ENCODE results near the gene CIB4.

The CIB4 gene

DNA sequence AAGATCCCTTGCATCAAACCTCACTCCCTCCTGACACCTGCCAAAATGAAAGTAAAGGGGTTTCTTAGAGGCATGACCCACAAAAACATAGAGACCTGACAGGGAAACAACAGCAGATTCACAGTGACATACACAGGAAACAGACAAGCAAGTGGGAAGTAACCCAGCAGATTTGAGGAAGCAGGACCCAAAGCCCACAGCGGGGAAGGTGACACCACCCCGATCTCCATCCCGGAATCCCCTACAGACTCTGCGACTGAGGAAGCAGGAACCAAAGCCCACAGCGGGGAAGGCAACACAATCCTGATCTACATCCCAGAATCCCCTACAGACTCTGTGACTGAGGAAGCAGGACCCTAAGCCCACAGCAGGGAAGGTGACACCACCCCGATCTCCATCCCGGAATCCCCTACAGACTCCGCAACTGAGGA, 21.6 kb downstream of the CIB4 start:
- DNase-seq, result no peak

- DNase-seq, result no peak
These were observed 22.1 kb downstream of the CIB4 start for GRCh38 chr2:26619096-26619495.

GRCh38 chr2:26618611-26619010, 22.6 kb downstream of the CIB4 start:
- DNase-seq, result no peak

- DNase-seq, result no peak
These were observed 23.5 kb downstream of the CIB4 start for GRCh38 chr2:26617588-26618083.

- no peak for DNase-seq
These were observed 24.2 kb downstream of the CIB4 start for GRCh38 chr2:26616706-26617587.

GRCh38 chr2:26615860-26616705, 25.1 kb downstream of the CIB4 start:
- no peak for DNase-seq

GRCh38 chr2:26615336-26615859, 25.8 kb downstream of the CIB4 start:
- no peak for DNase-seq

DNA sequence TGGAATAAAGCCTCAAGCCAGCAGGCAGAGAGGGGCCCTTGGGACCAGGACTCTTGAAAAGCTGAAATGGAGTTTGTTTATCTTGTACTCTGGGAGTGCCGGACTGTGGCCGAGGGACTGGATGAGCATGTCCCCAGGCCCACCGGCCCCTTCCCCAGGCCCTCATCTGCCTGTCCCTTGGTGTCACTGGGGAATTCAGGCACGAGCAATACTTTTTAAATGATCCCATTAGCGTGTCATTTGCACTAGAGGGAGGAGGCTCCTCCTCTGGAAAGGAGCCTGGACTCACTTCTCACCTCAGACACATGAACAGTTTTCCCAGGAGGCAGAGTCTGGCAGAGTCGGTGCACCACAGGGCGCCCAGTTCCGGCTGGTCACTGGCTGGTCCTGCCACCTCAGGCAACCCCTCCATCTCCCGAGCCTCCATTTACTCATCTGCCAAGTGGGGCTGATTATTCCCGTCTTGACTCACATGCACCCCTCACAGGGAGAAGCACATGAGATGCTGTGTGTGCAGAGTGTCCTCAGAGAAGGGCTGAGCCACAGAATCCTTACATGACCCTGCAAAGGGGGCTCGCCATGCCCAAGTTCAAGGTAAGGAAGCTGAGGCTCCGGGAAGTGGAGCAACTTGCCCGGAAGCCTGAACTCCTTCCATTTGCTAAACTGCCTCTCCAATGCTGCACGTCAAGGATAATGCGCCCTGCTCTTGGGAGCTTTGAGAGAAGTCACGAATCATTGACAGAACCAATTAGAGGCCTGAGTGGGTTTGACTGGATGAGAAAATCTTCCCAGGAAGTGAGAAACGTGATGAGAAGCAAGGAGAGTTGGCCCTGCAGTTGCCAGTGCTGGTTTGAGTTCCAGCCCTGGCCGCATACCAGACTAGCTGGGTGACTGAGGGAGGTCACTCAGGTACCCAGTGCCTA, 26.7 kb downstream of the CIB4 start:
- no peak for DNase-seq

GRCh38 chr2:26613241-26614215, 27.6 kb downstream of the CIB4 start:
- no peak for DNase-seq

DNA sequence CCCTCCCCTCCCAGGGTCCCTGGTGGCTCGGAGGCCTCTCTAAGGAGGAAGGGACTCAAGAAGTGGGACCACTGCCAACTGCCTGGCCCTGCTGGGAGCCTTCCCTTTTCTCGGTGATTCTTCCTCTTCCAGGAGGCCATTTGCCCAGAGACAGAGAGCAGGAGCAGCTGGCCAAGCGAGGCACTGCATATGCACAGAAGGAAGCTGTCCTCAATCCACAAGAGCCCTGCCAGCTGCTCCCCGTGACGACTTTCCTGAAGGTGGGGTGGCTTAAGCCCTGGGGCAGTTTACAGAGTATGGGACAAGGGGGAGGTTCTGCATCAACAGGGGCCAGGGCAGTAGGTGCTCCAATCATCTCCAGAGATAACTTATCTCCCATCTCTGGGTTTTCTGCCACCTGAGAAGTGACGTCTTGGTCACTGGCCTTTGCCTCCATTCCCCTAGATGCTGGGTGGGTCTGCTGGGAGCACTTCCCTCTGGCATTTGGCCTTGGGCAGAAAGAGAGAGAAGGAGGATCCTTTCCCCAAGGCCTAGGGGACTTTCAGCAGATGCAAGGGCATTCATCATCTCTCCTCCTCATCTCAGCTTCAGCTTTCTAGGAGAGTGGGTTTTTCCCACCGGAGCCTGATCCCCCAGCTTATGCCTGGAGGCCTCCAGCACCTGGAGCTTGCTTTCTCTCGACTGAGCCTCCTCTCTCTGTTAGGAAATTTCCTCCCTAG, 28.5 kb downstream of the CIB4 start:
- no peak for DNase-seq

GRCh38 chr2:26612034-26612433, 29.1 kb downstream of the CIB4 start:
- no peak for DNase-seq

GRCh38 chr2:26610504-26611335, 30.4 kb downstream of the CIB4 start:
- no peak for DNase-seq

GRCh38 chr2:26609839-26610277, 31.3 kb downstream of the CIB4 start:
- DNase-seq, result no peak

DNA sequence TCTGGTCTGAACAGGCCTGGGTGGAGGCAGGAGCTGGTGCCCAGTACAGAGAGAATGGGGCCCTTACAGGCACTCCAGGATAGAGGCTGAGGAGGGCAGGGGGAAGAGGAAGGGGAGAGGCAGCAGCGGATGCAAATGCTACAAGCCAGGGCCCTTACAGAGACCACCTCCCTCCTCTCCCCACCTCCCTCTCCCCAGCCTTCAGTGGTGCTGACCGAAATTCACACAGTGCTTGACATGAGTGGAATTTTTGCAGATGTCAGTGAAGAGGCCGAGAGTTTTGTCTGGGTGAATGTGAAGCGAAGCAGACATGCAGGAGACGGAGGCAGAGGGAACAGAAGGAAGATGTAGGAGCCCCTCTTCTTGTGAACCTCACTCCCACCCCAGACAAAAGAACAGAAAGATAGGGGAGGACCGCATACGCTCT, 31.9 kb downstream of the CIB4 start:
- DNase-seq, result no peak

DNA sequence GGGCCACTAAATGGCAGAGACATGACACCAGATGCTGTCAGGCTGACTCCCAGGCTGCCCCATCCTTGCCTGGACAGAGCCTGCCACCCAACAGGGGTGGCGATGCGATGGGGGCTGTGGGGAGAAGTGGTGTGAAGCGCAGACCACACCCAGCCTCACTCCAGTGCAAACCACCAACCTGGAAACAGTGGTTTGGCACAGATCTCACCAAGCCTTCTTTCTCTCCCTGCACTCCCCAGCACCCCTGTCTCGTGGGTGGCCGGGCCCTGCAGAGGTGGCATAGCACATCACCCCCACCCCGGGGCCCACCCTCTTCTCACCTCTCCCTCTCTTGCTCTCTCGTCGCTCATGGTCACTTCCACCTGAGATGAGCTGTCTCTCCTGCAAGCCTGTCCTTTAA, 32.6 kb downstream of the CIB4 start:
- DNase-seq, result no peak

- no peak for DNase-seq
These were observed 33.5 kb downstream of the CIB4 start for GRCh38 chr2:26607698-26608097.

GRCh38 chr2:26606847-26607190, 34.3 kb downstream of the CIB4 start:
- DNase-seq, result no peak

DNA sequence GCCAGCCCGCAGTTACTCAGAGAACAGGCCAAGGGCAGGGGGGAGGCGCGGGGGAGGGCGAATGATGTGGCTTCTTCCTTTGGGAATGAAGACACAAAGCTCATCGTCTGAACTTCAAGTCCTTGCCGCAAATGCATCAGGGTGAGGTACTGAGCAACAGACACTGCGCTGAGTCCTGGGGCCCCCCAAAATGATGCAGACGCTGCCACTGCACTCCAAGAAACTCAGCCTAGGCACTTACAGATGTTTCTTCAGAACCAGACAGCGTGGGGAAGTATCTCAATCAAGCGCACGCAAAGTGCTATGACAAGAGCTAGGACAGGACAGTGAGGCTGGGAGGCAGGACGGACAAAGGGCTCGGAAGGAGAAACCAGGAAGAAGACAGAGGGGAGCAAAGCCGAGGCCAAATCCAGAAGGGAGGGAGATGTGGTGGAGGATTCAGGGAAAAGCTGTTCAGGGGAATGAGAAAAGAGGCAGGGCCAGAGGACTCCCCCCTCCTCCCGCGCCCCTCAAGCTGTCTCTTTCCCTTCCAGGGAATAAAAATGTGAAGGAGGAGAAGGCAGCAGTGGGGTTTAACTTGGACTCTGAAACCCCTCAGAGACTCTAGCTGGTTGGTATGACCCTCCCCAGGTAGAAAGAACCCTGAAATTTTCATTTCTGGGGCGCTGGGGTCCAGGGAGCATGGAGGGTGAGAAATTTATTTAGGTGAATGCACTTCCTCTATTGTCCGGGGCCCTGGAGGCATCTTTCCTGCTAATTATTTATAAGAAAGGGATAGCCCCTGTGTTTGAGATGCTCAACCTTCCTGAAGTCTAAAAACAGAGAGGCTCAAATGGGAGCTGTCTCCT, 34.9 kb downstream of the CIB4 start:
- DNase-seq, result no peak
